SK-N-SH treated with all-trans-retinoic acid at 6 μM for 48 hours (cell line): ENCODE measurements around the gene KISS1.

Source experiments
- ATAC-seq: fragments of 200-7000 bp; cut with Tn5 transposase; 3 replicates; pipeline ENCODE4 v1.9.1; 2020; ENCODE audit warnings: mild to moderate bottlenecking, moderate library complexity
- ARNTL ChIP-seq: fragments of 450-650 bp; formaldehyde crosslinking; IDR thresholded peaks from 2 replicates; pipeline ENCODE4 v1.5.0; 2020; ENCODE audit warnings: low read depth, mild to moderate bottlenecking, moderate library complexity, borderline replicate concordance
- BACH2 ChIP-seq: fragments of 250-450 bp; sonication (Bioruptor Pico); IDR thresholded peaks from 2 replicates; pipeline ENCODE4 v1.9.0; 2021; ENCODE audit warnings: mild to moderate bottlenecking, borderline replicate concordance
- CREB5 ChIP-seq: fragments of 250-450 bp; sonication (Bioruptor Pico); IDR thresholded peaks from 2 replicates; pipeline ENCODE4 v1.5.1; 2020; ENCODE audit warnings: low read depth, mild to moderate bottlenecking, moderate library complexity
- CSRNP3 ChIP-seq: fragments of 250-450 bp; sonication (Bioruptor Pico); IDR thresholded peaks from 2 replicates; pipeline ENCODE4 v1.5.1; 2021; ENCODE audit warnings: mild to moderate bottlenecking, moderate library complexity
- ESRRG ChIP-seq: fragments of 250-450 bp; sonication (Bioruptor Pico); IDR thresholded peaks from 2 replicates; pipeline ENCODE4 v1.6.1; 2021; ENCODE audit warnings: mild to moderate bottlenecking
- GLIS3 ChIP-seq: fragments of 250-450 bp; sonication (Bioruptor Pico); IDR thresholded peaks from 2 replicates; pipeline ENCODE4 v1.5.0; 2020; ENCODE audit warnings: mild to moderate bottlenecking, moderate library complexity
- ISL1 ChIP-seq: fragments of 250-450 bp; sonication (Bioruptor Pico); IDR thresholded peaks from 2 replicates; pipeline ENCODE4 v2.1.2; 2022; ENCODE audit warnings: mild to moderate bottlenecking, moderate library complexity
- PATZ1 ChIP-seq: fragments of 250-450 bp; sonication (Bioruptor Pico); IDR thresholded peaks from 2 replicates; pipeline ENCODE4 v1.8.0; 2020; ENCODE audit warnings: mild to moderate bottlenecking, moderate library complexity, borderline replicate concordance
- POU6F1 ChIP-seq: fragments of 250-450 bp; sonication (Bioruptor Pico); IDR thresholded peaks from 2 replicates; pipeline ENCODE4 v1.8.0; 2021; ENCODE audit warnings: low read depth, mild to moderate bottlenecking, moderate library complexity, borderline replicate concordance
- PPARA ChIP-seq: fragments of 250-450 bp; sonication (Bioruptor Pico); IDR thresholded peaks from 2 replicates; pipeline ENCODE4 v1.5.0; 2020; ENCODE audit warnings: mild to moderate bottlenecking, borderline replicate concordance
- RARB ChIP-seq: fragments of 250-450 bp; sonication (Bioruptor Pico); IDR thresholded peaks from 2 replicates; pipeline ENCODE4 v1.8.0; 2021; ENCODE audit warnings: mild to moderate bottlenecking, moderate library complexity
- SNAI2 ChIP-seq: fragments of 250-450 bp; sonication (Bioruptor Pico); IDR thresholded peaks from 2 replicates; pipeline ENCODE4 v1.5.0; 2020; ENCODE audit warnings: mild to moderate bottlenecking, moderate library complexity
- TCF4 ChIP-seq: fragments of 250-450 bp; sonication (Bioruptor Pico); IDR thresholded peaks from 2 replicates; pipeline ENCODE4 v1.8.0; 2021; ENCODE audit warnings: mild to moderate bottlenecking, moderate library complexity, borderline replicate concordance
- TOX ChIP-seq: fragments of 250-450 bp; sonication (Bioruptor Pico); IDR thresholded peaks from 2 replicates; pipeline ENCODE4 v1.8.0; 2021; ENCODE audit warnings: mild to moderate bottlenecking, moderate library complexity, borderline replicate concordance
- TSHZ2 ChIP-seq: fragments of 250-450 bp; sonication (Bioruptor Pico); IDR thresholded peaks from 2 replicates; pipeline ENCODE4 v1.5.0; 2020; ENCODE audit warnings: mild to moderate bottlenecking, moderate library complexity
- ZC3H10 ChIP-seq: fragments of 250-450 bp; sonication (Bioruptor Pico); IDR thresholded peaks from 2 replicates; pipeline ENCODE4 v1.5.1; 2021; ENCODE audit warnings: mild to moderate bottlenecking, moderate library complexity
- ZFP3 ChIP-seq: fragments of 250-450 bp; sonication (Bioruptor Pico); IDR thresholded peaks from 2 replicates; pipeline ENCODE4 v1.5.0; 2020; ENCODE audit warnings: mild to moderate bottlenecking, moderate library complexity
- ZFP30 ChIP-seq: fragments of 450-650 bp; formaldehyde crosslinking; IDR thresholded peaks from 2 replicates; pipeline ENCODE4 v1.5.0; 2022; ENCODE audit warnings: mild to moderate bottlenecking, moderate library complexity
- ZNF565 ChIP-seq: fragments of 450-650 bp; formaldehyde crosslinking; conservative IDR thresholded peaks from 2 replicates; pipeline ENCODE4 v1.5.0; 2020; ENCODE audit warnings: low read depth, mild to moderate bottlenecking, moderate library complexity
- ZNF70 ChIP-seq: fragments of 450-650 bp; formaldehyde crosslinking; IDR thresholded peaks from 2 replicates; pipeline ENCODE4 v1.5.0; 2020; ENCODE audit warnings: mild to moderate bottlenecking, moderate library complexity
- ZNF8 ChIP-seq: fragments of 450-650 bp; formaldehyde crosslinking; IDR thresholded peaks from 2 replicates; pipeline ENCODE4 v1.5.0; 2020; ENCODE audit warnings: mild to moderate bottlenecking, moderate library complexity

Gene KISS1

DNA sequence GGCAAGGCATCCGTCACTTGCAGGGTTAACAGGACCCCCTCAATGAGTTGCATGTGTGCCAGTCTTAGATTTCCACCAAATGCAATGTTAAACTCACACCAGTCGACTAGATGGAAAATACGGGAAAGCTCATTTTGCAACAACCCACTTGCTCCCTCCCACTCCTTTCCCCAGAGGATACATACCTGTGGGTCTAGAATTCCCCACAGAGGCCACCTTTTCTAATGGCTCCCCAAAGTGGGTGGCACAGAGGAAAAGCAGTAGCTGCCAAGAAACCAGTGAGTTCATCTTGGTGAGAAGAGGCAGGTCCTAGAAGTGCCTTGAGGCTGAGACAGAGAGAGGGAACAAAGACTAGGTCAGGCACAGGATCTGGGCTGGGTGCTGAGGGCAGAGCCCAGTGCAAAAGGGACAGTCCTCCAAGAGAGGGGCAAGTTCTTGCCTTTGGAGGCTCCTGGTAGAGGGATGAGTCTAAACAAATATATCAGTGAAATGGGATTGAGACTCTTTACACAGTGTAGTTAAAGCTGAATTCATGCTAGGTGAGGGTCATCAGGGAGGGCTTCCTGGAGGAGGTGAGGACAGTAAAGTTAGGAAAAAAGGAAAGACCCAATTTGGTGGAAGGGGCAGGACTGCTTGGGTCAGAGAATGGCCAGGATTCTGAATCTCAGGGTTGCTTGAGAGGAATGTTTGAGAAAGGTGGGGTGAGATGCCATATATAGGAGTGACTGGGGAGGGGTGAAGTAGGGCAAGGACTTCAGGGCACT lies 3.5 kb downstream of the KISS1 start:
- no peak for ATAC-seq
- TF ChIP-seq TSHZ2 (CRISPR knock-in tag) (no peak), ZNF8 (CRISPR knock-in tag) (no peak), TCF4 (CRISPR knock-in tag) (no peak), ZNF565 (CRISPR knock-in tag) (no peak), ZNF70 (CRISPR knock-in tag) (no peak), ESRRG (CRISPR knock-in tag) (no peak), BACH2 (no peak), CSRNP3 (CRISPR knock-in tag) (no peak), ZC3H10 (CRISPR knock-in tag) (no peak), ISL1 (CRISPR knock-in tag) (no peak), ZFP3 (CRISPR knock-in tag) (no peak), POU6F1 (CRISPR knock-in tag) (no peak), GLIS3 (no peak), CREB5 (CRISPR knock-in tag) (no peak)

GRCh38 chr1:204192046-204192445 lies 4.2 kb downstream of the KISS1 start:
- ATAC-seq: no peak
- TF ChIP-seq CSRNP3 (CRISPR knock-in tag) (no peak), ARNTL (CRISPR knock-in tag) (no peak), TOX (CRISPR knock-in tag) (no peak), RARB (no peak), TSHZ2 (CRISPR knock-in tag) (no peak), ISL1 (CRISPR knock-in tag) (no peak), BACH2 (no peak), CREB5 (CRISPR knock-in tag) (no peak), PATZ1 (CRISPR knock-in tag) (no peak), GLIS3 (no peak), ZFP3 (CRISPR knock-in tag) (no peak), ZFP30 (no peak), ZNF8 (CRISPR knock-in tag) (no peak), TCF4 (CRISPR knock-in tag) (no peak), SNAI2 (CRISPR knock-in tag) (no peak), PPARA (no peak), POU6F1 (CRISPR knock-in tag) (no peak), ZNF70 (CRISPR knock-in tag) (no peak)
